Ovary (tissue), 3 donors: Measurements from ENCODE around the gene CTBP2.

Experiments
- EP300 ChIP-seq: sonication (generic); formaldehyde crosslinking; IDR thresholded peaks from one replicate; pipeline ENCODE4 v1.6.1; 2017; ENCODE audit warnings: antibody characterized with exemption
- POLR2A ChIP-seq: fragments of 450-650 bp; IDR thresholded peaks from one replicate; pipeline ENCODE4 v1.6.1; 2017; ENCODE audit warnings: antibody characterized with exemption, mild to moderate bottlenecking, moderate library complexity
- TF ChIP-seq, protein P1 (sequence below), 3 donors: fragments of 450-650 bp in 2 of 3; fragments of 200-600 bp in 1 of 3; IDR thresholded peaks; one replicate each; pipeline versions ENCODE4 v1.5.1 to v1.8.0; 2016 to 2022; ENCODE audit warnings: antibody characterized with exemption in 3 of 3, mild to moderate bottlenecking in 1 of 3
- donor health status: DM: no; HTN: no; CAD: no.

DNA sequence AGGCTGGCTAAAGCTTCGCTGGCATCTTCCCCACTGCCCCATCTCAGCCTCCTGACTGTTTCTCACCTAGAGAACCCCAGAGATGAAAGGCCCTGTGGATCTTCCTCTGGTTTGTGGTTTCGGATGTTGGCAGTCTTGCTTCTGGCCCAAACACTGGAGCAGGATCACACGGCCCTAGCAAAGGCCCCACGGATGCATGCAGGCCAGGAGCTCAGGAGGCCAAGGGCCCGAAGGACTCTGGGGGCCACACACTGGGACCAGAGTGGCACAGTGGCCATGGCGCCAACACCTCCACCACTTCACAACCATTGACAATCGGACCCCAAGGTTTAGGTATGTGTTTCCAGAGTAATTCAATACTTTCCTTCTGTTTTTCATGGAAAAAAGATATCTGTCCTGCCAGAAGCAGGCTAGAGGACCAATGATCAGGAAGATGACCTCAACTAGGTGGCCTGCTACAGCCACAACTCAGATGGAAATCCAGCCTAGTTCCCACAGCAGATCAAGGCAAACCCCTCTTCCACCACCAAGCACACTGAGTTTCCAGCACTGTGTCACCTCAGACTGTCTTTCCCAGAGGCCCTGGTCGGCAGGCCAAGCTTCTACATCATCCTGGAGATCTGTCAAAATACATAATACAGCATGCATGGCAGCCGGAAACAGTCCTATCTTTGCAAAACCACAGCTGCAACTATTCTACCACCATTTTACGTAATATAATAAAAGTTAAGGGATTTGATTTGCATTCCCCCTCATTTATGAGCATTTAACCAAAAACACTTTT, 53.0 kb downstream of the CTBP2 start:
- TF ChIP-seq, protein P1, sequence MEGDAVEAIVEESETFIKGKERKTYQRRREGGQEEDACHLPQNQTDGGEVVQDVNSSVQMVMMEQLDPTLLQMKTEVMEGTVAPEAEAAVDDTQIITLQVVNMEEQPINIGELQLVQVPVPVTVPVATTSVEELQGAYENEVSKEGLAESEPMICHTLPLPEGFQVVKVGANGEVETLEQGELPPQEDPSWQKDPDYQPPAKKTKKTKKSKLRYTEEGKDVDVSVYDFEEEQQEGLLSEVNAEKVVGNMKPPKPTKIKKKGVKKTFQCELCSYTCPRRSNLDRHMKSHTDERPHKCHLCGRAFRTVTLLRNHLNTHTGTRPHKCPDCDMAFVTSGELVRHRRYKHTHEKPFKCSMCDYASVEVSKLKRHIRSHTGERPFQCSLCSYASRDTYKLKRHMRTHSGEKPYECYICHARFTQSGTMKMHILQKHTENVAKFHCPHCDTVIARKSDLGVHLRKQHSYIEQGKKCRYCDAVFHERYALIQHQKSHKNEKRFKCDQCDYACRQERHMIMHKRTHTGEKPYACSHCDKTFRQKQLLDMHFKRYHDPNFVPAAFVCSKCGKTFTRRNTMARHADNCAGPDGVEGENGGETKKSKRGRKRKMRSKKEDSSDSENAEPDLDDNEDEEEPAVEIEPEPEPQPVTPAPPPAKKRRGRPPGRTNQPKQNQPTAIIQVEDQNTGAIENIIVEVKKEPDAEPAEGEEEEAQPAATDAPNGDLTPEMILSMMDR (IDR thresholded peaks at IDR 0.05) = no peak
- TF ChIP-seq POLR2A (no peak), EP300 (no peak)
